ENCODE data around the gene CERCAM. TPM values are rescaled to one million over a fixed set of nuclear protein-coding genes. Genes with fewer than 3 reads are reported as not detected.
"Not testable (repeated sequence)": the region's sequence is repeated elsewhere in the genome, so short reads cannot be mapped to it uniquely, and the experiment has no call there.

CERCAM gene
- total RNA-seq, 1 donor from 2014 or later = 7.0 TPM

DNA sequence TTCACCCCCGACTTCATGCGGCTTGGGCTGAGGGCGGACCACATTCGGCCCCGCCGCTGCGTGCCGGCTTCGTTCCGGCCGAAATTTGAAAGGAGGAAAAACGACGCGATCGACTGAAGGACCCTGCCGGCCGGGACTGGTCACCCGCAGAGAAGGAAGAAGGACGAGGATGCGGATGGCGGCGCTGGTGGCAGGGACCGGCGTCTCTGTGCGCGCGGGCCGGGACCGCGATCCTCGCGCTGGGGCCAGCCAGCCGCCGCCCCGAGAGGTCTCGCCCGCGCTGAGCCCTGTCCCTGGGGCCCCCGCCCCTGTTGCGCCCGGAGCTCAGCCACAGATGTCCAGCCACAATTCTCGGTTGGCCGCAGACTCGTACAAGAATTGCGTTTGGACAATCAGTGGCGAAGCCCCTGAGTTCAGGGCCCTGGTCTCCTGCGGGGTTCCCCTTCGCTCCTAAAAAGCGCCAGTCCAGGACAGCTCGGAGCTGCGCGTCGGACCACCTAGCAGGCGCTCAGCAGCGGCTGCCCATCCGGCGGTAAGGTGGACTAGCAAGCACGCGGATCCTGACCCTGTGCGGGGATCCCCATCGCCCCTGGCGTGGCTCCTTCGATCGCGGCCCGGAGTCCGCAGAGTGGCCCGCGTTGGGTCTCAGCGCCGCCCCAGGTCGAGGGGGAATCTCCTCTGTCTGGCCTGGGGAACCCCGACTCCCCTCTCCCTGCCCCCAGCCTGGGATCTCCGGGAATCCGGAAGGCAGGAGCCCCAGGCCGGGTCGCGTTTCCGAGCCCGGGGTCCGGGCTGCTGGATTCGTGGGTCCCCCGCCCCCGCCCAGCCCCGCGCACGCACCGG is 28.1 kb upstream of the CERCAM start:
- intact Hi-C loops (cut with micrococcal nuclease) = no loop called here
- ATAC-seq = no peak
- DNase-seq = no peak

DNA sequence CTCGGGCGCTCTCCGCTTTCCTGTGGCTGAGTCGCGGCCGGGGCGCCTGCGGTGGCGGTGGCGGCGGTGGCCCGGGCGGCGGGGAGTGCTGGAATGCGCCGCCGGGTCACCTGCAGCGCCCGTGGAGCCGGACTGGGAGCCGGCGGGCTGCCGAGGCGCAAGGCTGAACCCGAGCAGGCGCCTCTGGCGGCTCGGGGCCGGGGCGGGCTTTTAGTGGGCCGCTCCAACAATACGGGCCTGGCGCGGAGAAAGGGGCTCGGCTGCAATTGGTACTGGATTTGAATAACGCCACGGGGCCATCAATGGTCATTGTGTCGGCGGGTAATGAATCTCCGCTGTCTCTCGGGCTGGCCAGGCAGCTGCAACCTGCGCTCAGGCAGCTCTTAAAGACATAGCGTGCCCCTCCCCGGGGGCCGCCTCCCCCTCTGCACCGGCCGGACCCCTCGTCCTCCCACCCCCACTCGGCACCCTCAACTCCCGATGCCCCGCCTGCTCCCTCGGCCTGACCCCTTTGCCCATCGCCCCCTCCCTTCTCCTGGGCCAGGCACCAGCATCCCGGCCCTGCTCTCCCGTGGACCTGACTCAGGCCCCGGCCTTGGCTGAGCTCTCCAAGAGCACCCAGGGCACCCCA is 27.4 kb upstream of the CERCAM start:
- DNase-seq = no peak
- intact Hi-C loops (cut with micrococcal nuclease) = no loop called here
- ATAC-seq = no peak

DNA sequence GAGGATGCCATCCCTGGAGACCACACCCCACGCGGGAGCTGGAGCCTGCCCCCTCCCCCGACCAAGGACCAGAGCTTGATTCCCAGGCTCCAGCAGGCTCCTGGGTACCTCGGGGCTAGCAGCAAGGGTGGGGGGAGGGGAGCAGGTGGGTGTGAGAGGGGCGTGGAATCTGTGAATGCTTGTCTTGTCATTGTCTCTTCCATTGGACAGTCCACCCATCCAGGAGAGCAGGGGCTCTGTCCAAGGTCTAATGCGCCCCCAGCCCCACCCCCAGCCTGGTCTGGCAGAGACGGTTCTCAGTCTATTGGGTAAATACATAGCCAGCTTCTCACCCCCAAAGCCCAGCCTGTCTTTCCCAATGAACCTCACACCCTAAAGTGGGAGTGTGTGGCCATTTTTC is 26.7 kb upstream of the CERCAM start:
- ATAC-seq (no peak), DNase-seq (no peak)
- intact Hi-C loops (cut with micrococcal nuclease) = no loop called here

DNA sequence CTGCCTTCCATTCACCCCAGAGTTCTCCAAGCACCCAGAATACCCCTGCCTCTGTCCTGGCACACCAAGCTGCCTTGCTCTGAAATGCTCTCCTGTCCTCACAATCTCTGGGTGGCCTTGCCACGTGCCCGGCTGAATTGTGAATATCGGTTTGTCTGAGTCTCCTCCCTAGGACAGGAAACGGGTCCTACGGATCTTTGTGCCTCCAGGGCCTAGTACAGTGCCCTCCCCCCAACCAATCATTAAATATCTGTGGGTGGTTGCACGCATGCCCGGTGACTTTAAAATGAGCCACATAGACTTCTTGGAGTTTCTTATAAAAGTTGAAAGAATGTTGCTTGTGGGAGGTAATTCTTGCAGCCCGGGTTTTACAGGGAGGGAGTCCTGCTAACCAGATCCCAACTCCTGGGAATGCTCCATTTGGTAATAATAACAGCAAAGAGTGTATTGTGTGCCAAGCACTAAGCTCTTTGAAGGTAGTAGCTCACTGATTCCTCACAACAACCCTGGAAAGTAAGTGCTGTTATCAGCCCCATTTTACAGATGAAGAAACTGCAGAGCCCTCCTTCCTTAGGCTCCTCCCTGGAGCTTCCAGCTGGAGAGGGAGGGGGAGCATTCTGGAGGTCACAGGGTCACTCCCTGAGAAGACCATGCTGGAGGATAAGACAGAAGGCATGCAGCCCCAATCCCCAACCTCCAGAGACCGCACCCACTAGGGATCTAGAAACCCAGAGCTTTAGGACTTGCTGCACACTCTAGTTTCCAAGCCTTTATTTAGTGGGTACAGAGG is 26.1 kb upstream of the CERCAM start:
- no peak for ATAC-seq
- intact Hi-C loops (cut with micrococcal nuclease) = no loop called here
- no peak for DNase-seq

DNA sequence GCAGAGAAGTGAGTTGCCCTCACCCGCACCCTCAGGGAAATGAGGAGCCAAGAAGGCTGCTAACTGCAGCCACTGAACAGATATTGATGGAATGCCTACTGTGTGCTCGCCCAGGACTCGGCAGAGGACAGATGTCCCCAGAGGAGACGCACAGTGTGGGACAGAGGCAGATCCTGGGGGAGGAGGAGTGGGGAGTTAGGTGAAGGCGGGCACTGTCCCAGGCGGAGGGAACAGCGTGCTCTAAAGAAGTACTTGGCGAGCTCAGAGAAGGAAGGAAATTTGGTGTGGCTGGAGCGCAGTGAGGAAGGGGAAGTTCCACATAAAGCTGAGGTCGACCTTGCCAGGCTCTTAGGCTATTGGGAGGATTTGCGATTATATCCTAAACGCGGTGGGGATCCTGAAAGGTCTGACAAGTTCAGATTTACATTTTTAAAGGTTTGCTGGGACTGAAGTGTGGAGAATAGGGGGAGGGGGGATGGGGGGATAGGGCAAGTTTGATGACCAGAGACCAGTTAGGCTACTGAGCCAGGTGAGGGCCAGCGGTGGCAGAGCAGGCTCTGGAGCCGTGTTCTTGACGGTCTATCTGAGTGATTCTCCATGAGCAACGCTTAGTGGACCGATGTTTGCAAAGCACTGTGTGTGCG is 23.6 kb upstream of the CERCAM start:
- DNase-seq = peak; percentile 58
- peak; percentile 86 for ATAC-seq
- intact Hi-C loops (cut with micrococcal nuclease) = no loop called here

DNA sequence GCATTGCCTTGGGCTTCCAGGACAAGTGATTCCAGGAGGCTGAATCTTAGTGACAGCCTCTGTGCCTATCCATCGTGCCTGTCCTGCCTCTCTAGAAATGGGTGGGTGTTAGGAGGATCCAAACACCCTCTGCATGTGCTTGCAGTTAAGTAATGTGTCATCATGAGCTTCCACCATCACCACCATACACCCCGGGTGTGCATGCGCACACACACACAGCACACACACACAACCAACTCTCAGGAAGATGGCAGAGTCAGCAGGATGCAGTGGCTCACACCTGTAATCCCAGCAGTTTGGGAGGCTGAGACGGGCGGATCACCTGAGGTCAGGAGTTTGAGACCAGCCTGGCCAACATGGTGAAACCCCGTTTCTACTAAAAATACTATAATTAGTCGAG is 22.8 kb upstream of the CERCAM start:
- intact Hi-C loops (cut with micrococcal nuclease) = no loop called here
- DNase-seq = no peak
- no peak for ATAC-seq

DNA sequence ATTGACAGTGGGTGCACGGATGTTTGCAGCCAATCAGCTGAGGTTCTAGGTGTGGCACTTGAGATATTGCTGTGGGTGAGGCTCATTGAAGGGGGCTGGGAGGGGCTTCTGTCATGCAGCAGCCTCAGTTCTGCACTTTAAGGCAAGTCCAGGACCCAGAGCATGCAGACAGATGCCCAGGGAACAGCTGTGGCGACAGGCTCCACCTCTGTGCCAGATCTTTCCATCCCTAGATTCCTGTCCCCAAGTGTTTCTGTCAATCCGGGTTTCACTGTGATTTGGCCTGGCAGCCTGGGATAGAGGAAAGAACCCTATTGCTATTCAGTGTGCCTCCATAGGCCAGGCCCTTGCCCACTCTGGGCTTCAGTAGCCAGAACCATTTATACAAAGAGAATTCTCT is 20.8 kb upstream of the CERCAM start:
- no peak for ATAC-seq
- no peak for DNase-seq
- intact Hi-C loops (cut with micrococcal nuclease) = no loop called here

DNA sequence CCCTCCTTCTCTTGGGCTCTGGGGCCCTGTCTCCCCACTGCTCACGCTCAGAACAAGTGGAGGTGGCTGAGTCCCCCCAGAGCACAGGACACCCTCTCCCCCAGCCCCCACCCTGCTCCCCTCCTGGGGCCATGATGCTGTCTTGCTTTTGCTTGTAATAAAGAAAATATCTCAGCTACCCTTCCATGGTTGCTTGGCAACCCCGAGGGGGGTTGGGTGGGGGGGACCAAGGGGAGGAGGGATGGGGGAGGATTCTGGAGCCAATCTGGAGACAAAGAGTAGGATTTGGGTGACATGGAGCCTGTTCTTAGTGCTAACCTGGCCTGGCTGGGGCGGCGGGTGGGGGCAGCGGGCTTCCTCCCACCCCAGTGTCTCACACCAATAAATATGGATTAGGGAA is 16.1 kb upstream of the CERCAM start:
- no peak for DNase-seq
- ATAC-seq = no peak
- intact Hi-C loops (cut with micrococcal nuclease) = no loop called here

DNA sequence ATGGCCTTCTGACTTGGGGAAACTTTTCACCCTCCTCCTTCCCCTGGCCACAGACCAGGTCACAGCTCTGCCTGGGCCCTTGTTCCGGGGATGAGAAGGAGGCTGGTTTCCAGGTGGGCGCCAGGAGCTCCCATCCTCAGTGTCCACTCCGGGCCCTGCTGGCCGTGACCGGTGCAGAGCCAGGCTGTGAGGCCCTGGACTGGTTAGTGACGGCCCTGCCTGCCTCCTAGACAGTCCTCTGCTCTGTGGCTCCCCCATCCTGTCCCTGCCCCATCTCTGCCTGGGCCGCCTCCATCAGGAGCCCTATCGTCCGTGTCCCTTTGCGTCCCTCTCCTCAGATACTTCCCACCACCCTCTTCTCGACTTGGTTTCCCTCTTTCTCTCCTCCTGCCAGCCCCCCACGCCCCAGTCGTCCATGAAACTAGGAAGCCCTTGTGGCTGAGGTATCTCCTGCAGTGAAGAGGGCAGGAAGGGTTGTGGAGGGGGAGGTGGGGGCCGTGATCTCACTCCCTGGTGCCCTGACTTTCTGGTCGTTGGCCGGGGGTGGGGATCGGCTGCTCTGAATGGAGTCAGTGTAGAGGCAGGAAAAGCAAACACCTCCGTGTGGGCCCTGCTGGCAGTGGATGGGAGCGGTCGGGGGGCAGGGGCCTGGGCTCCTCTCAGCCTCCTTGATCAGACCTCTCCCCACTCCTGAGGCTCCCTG is 15.4 kb upstream of the CERCAM start:
- intact Hi-C loops (cut with micrococcal nuclease) = no loop called here
- ATAC-seq = no peak
- no peak for DNase-seq

DNA sequence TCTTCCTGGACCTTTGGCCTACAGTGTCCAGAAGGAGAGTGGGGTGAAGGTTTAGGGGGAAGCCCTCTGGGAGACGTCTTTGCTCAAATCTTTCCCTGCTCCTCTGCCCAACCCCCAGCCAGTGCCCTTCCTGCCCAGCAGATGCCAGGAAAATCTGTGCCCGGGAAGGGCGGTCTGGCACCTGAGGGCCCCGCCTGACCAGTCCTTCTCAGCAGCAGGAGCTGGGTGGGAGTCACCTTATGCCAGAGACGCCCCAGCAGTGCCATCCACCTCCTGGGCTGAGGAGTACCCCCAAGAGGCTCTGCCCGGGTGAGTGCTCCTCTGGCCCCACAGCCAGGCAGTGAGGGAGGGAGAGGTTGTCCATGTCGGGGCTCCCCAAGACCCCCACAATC is 14.9 kb upstream of the CERCAM start:
- ATAC-seq = no peak
- DNase-seq = no peak
- intact Hi-C loops (cut with micrococcal nuclease) = no loop called here

DNA sequence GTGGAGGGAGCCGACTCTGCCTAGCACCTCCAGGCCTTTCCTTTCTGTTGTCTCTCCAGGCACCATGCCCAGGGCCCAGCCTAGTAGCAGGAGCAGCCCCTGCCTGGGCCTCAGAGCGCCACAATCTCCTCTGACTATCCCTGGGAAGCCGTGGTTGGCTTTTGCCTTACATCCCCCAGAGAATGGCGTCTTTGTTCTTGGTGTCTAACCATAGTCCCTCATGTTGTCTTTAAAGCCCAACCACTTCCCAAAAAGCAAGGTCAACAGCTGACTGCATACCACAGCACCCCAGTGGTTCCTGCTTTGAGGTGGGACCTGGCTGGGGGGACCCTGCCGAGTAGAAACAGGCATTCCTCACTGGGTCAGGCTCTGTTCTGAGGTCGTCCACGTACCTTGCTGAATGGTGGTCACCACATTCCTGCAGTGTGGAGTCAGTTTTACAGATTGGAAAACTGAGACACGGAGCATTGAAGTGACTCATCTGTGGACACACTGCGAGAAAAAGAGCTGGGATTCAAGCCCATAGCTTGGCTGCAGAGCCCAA is 13.7 kb upstream of the CERCAM start:
- intact Hi-C loops (cut with micrococcal nuclease) = no loop called here
- no peak for ATAC-seq
- DNase-seq = no peak

DNA sequence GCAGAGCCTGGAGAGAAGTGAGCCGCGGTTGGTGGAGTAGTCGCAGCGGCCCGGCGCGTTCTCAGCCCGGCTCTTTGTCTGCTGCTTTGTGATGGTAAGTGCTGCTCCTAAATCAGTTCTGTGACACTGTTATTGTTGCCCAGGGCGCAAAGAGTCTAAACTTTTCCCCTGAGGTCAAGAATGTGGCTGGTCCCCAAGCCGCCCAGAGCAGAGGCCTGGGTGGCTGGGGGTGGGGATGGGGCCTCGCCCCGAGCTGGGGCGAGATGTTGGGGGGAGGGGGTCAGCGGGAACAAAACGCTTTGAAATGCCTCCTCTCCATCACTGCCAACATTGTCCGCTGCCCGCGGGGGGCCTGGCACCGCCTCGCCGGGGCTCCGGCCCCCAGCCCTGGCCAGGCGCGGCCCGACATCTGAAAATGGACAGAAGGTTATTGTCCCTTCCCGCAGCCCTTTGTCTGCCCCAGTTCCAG is 11.7 kb upstream of the CERCAM start:
- ATAC-seq (no peak), DNase-seq (no peak)
- intact Hi-C loops (cut with micrococcal nuclease) = no loop called here

DNA sequence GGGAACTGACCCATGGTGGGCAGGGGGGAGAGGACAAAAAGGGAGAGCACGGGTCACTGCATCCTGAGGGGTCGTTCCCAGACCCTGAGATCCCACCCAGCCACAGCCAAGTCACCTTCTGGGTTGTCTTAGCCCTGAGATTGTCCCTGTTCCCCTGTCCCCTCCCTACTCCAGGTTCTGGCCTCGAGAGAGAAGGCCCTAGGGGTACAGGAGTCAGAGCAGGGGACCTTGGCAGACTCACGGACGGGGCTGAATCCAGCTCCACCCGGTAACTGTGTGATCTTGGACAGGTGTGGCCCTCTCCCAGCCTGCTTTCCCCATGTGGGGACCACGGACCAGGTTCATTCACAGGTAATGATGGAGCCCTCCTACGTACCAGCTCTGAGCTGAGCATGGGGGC is 11.2 kb upstream of the CERCAM start:
- no peak for ATAC-seq
- intact Hi-C loops (cut with micrococcal nuclease) = no loop called here
- no peak for DNase-seq

DNA sequence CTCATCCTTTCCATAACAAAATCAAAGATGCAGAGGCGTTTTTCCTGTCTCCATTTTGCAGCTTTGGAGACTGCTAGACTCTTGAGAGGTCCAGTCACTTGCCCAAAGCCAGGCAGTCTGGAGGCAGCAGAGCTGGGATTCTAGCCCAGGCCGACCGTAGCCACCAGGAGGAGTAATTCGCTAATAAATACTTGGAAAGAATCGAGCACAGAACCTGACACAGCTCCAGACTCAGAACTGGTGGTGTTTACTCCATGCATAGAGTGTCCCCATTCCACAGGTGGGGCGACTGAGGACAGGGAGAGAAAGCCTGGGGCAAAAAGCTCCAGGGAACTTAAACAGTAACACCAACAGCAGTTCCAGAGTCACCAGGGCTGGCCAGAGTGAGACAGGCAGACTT is 10.7 kb upstream of the CERCAM start:
- DNase-seq = no peak
- intact Hi-C loops (cut with micrococcal nuclease) = loop anchor here (10.0 kb wide), 1 partner anchor 45 kb away; no protein-coding TSS in a partner anchor
- no peak for ATAC-seq

DNA sequence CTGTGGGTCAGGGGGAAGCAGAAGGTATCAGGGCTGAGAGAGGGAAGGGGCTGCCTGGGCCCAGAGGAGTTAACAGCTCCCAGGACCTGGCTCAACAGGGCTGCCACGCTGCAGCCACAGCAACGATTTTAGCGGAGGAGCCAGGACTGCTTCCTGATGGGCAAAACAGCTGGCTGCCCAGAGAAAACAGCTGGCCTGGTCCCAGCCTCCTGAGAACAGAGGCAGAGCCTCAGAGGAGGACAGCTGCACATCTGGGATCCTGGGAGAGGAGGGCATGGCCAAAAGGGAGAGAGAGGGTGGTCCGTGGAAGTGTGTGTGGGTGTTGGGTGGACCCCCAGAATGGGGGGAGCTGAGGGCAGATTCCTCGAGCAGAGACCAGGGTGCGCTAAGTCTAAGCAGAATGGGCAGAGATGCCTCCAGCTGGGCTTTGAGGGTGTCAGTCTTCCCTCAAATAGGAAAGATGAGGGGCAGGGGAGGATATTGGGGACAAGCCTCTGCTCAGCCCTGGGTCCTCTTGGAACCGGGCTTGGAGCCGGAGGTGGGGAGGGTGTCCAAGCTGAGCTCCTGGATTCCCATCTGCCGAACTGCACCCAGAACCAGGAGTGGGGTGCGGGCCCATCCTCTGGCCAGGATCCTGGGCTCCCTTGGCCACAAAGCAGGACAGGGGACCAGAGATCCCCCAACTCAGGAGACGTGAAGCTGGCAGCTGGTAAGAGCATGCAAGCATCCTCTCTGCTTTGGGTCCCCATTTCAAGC is 9.1 kb upstream of the CERCAM start:
- intact Hi-C loops (cut with micrococcal nuclease) = loop anchor here (10.0 kb wide), 1 partner anchor 47 kb away; no protein-coding TSS in a partner anchor
- DNase-seq (no peak), ATAC-seq (no peak)

DNA sequence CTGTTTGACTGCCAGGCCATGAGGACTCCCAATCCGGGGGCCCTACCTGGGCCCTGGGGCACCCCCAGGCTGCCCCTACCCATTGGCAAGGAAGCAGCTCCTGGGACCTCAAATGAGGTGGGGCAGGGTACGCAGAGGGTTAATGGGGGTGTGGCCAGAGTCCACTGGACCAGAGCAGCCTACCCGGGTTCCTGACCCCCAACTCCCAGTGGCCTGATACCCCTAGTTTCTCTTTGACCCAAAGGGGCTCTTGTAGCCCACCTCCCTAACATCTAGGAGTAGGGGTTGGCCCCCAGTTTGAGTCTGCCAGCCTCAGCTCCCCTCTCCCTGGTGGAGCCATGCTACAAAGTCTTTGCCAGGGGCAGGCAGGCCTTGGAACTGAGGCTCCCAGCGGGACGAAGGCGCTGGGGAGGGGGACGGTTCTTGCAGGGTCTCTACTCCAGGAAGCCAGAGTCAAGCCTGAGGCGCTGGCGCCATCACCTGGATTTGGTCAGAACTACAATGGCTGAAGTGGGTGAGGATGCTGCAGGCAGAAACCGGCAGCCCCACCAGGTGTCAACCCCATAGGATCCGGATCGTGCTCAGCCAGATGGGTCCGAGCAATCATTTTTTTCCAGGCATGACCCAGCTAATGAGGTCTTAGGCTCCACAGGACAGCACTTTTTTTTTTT is 8.4 kb upstream of the CERCAM start:
- DNase-seq (peak; percentile 49), ATAC-seq (peak; percentile 39)
- intact Hi-C loops (cut with micrococcal nuclease) = loop anchor here (10.0 kb wide), 1 partner anchor 47 kb away; no protein-coding TSS in a partner anchor

DNA sequence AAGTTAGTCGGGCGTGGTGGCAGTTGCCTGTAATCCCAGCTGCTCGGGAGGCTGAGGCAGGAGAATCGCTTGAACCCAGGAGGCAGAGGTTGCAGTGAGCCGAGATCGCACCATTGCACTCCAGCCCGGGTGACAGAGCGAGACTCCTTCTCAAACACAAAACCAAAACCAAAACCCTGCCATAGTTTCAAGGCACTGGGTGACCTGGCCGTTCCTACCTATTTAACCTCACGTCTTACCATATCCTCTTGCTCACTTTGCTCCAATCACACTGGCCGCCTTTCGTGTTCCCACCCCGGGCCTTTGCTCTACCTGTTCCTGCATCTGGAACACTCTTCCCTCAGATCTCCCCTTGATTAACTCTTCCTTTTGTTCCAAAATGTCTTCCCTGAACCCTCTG is 6.9 kb upstream of the CERCAM start:
- DNase-seq, ATAC-seq: not testable (repeated sequence)
- intact Hi-C loops (cut with micrococcal nuclease) = loop anchor here (10.0 kb wide), 1 partner anchor 49 kb away; no protein-coding TSS in a partner anchor

Data from left ventricle myocardium superior (tissue), 1 donor.